Glutamatergic neuron (in vitro differentiated cells): ENCODE measurements around the gene TH. TPM values are rescaled to one million over a fixed set of nuclear protein-coding genes. Genes with fewer than 3 reads are reported as not detected.
"Not testable (repeated sequence)": the region's sequence is repeated elsewhere in the genome, so short reads cannot be mapped to it uniquely, and the experiment has no call there.

Experiments used
- DNase-seq: peaks from one replicate; pipeline ENCODE4 v3.0.0; 2022
- H3K27ac Mint-ChIP-seq: one replicate; pipeline ENCODE4 v1.8.0; 2020; ENCODE audit warnings: mild to moderate bottlenecking, mixed read lengths, inconsistent platforms; ENCODE audit not compliant: unreplicated experiment
- H3K27me3 Mint-ChIP-seq: one replicate; pipeline ENCODE4 v1.8.0; 2020; ENCODE audit warnings: mild to moderate bottlenecking, moderate library complexity, mixed read lengths, inconsistent platforms; ENCODE audit not compliant: unreplicated experiment
- H3K36me3 Mint-ChIP-seq: one replicate; pipeline ENCODE4 v1.8.0; 2020; ENCODE audit warnings: mild to moderate bottlenecking, mixed read lengths, inconsistent platforms; ENCODE audit not compliant: unreplicated experiment
- H3K4me1 Mint-ChIP-seq: one replicate; pipeline ENCODE4 v1.8.0; 2020; ENCODE audit warnings: mild to moderate bottlenecking, low read depth, mixed read lengths, inconsistent platforms; ENCODE audit not compliant: unreplicated experiment
- H3K4me3 Mint-ChIP-seq: one replicate; pipeline ENCODE4 v1.8.0; 2020; ENCODE audit warnings: mild to moderate bottlenecking, mixed read lengths, inconsistent platforms; ENCODE audit not compliant: unreplicated experiment
- H3K9me3 Mint-ChIP-seq: one replicate; pipeline ENCODE4 v1.8.0; 2020; ENCODE audit warnings: mild to moderate bottlenecking, moderate library complexity, mixed read lengths, inconsistent platforms; ENCODE audit not compliant: unreplicated experiment
- CTCF ChIP-seq: fragments of 200-600 bp; sonication (generic); IDR thresholded peaks from one replicate; pipeline ENCODE4 v1.5.0; 2021; ENCODE audit not compliant: partially characterized antibody, unreplicated experiment
- total RNA-seq: library from RNA; stranded (reverse); fragmentation: NEBNext Ultra II Directional; extraction: Animal tissue kit (Norgen Biotek cat#: 25700); gene quantifications from one replicate; pipeline ENCODE4 v1.2.1, GENCODE V29; 2021; ENCODE audit not compliant: unreplicated experiment

TH gene
- total RNA-seq, 1 donor from 2014 or later: not detected

GRCh38 chr11:2195756-2196088 is 24.1 kb upstream of the TH start:
- DNase-seq: no peak
- peaks cover 13% of the 10 kb centered on the region for H3K9me3 Mint-ChIP-seq
- no peak overlapping the region for H3K4me3 Mint-ChIP-seq
- TF ChIP-seq CTCF: no peak
- H3K36me3 Mint-ChIP-seq: no peaks in the 10 kb centered on the region
- peaks cover 12% of the 10 kb centered on the region for H3K27me3 Mint-ChIP-seq
- no peak overlapping the region for H3K27ac Mint-ChIP-seq
- peaks cover 5% of the 10 kb centered on the region for H3K4me1 Mint-ChIP-seq

GRCh38 chr11:2194877-2195755 is 23.5 kb upstream of the TH start:
- Mint-ChIP-seq H3K36me3 (no peaks in the 10 kb centered on the region), H3K27ac (no peak overlapping the region), H3K27me3 (peaks cover 8% of the 10 kb centered on the region), H3K9me3 (peaks cover 12% of the 10 kb centered on the region), H3K4me3 (no peak overlapping the region), H3K4me1 (peaks cover 6% of the 10 kb centered on the region)
- DNase-seq: peak; percentile 87
- TF ChIP-seq CTCF: peak; percentile 99

GRCh38 chr11:2193888-2194595 is 22.4 kb upstream of the TH start:
- not testable (repeated sequence) for H3K27ac Mint-ChIP-seq, H3K4me1 Mint-ChIP-seq, DNase-seq, H3K36me3 Mint-ChIP-seq, H3K27me3 Mint-ChIP-seq, H3K4me3 Mint-ChIP-seq
- peaks cover 12% of the 10 kb centered on the region for H3K9me3 Mint-ChIP-seq

GRCh38 chr11:2193099-2193887 is 21.7 kb upstream of the TH start:
- no peak for DNase-seq
- peaks cover 11% of the 10 kb centered on the region for H3K27me3 Mint-ChIP-seq
- H3K36me3 Mint-ChIP-seq: no peaks in the 10 kb centered on the region
- H3K4me1 Mint-ChIP-seq: peaks cover 6% of the 10 kb centered on the region
- no peak for TF ChIP-seq CTCF
- peaks cover 15% of the 10 kb centered on the region for H3K9me3 Mint-ChIP-seq
- no peak overlapping the region for H3K4me3 Mint-ChIP-seq
- H3K27ac Mint-ChIP-seq: no peak overlapping the region

- Mint-ChIP-seq H3K27ac (no peak overlapping the region), H3K9me3 (peaks cover 15% of the 10 kb centered on the region), H3K4me3 (no peak overlapping the region), H3K27me3 (peaks cover 11% of the 10 kb centered on the region), H3K4me1 (peaks cover 4% of the 10 kb centered on the region), H3K36me3 (no peaks in the 10 kb centered on the region)
- no peak for DNase-seq
- no peak for TF ChIP-seq CTCF
Measured at GRCh38 chr11:2192435-2192834, 20.8 kb upstream of the TH start.
